Inflammatory macrophage treated with lipopolysaccharide for 1 hour (primary cell): ENCODE data around the gene CMTM7.
"Not testable (repeated sequence)": the region's sequence is repeated elsewhere in the genome, so short reads cannot be mapped to it uniquely, and the experiment has no call there.

Experiments used
- DNase-seq, 2 donors: peaks; one replicate each; pipeline ENCODE4 v3.0.0-alpha.2; 2020 to 2022

CMTM7 gene

GRCh38 chr3:32460817-32461496 lies 69.3 kb downstream of the CMTM7 start:
- not testable (repeated sequence) for DNase-seq

GRCh38 chr3:32462191-32462986 lies 70.7 kb downstream of the CMTM7 start:
- not testable (repeated sequence) for DNase-seq

GRCh38 chr3:32463415-32463814 lies 71.8 kb downstream of the CMTM7 start:
- DNase-seq: not testable (repeated sequence)

- not testable (repeated sequence) for DNase-seq
Observed at GRCh38 chr3:32464726-32465125, 73.1 kb downstream of the CMTM7 start.

- not testable (repeated sequence) for DNase-seq
Observed at GRCh38 chr3:32466808-32467207, 75.2 kb downstream of the CMTM7 start.

GRCh38 chr3:32467333-32468070 lies 75.8 kb downstream of the CMTM7 start:
- DNase-seq: peak in 1 of 2 donors; percentile 84

- DNase-seq: no peak
Observed at GRCh38 chr3:32469151-32469874, 77.7 kb downstream of the CMTM7 start.

GRCh38 chr3:32470362-32470761 lies 78.7 kb downstream of the CMTM7 start:
- DNase-seq: no peak

GRCh38 chr3:32471246-32471645 lies 79.6 kb downstream of the CMTM7 start:
- peak; percentile 66 to 72 for DNase-seq

- not testable (repeated sequence) for DNase-seq
Observed at GRCh38 chr3:32472151-32472550, 80.5 kb downstream of the CMTM7 start.

- no peak for DNase-seq
Observed at GRCh38 chr3:32474201-32474600, 82.5 kb downstream of the CMTM7 start.

- no peak for DNase-seq
Observed at GRCh38 chr3:32480604-32481003, 89.0 kb downstream of the CMTM7 start.

GRCh38 chr3:32481791-32482631 lies 90.4 kb downstream of the CMTM7 start:
- DNase-seq: no peak

- no peak for DNase-seq
Observed at GRCh38 chr3:32482693-32483092, 91.0 kb downstream of the CMTM7 start.

GRCh38 chr3:32483772-32484171 lies 92.1 kb downstream of the CMTM7 start:
- no peak for DNase-seq

GRCh38 chr3:32484436-32484835 lies 92.8 kb downstream of the CMTM7 start:
- peak; percentile 92 to 93 for DNase-seq

- no peak for DNase-seq
Observed at GRCh38 chr3:32487781-32488473, 96.3 kb downstream of the CMTM7 start.

GRCh38 chr3:32488474-32489008 lies 96.9 kb downstream of the CMTM7 start:
- no peak for DNase-seq

GRCh38 chr3:32492684-32493436 lies 101.2 kb downstream of the CMTM7 start:
- no peak for DNase-seq
